Skeletal muscle cell (primary cell): ENCODE measurements around the gene ANKRD34C.

Experiments used
- DNase-seq: peaks from one replicate; pipeline ENCODE4 v3.0.0-alpha.2; 2010; ENCODE audit warnings: low read depth
- H3K4me3 ChIP-seq: 2 replicates; pipeline ENCODE4 v1.5.1; 2011; ENCODE audit warnings: low read depth, mild to moderate bottlenecking, control low read depth, low read length, moderate library complexity

The ANKRD34C gene

DNA sequence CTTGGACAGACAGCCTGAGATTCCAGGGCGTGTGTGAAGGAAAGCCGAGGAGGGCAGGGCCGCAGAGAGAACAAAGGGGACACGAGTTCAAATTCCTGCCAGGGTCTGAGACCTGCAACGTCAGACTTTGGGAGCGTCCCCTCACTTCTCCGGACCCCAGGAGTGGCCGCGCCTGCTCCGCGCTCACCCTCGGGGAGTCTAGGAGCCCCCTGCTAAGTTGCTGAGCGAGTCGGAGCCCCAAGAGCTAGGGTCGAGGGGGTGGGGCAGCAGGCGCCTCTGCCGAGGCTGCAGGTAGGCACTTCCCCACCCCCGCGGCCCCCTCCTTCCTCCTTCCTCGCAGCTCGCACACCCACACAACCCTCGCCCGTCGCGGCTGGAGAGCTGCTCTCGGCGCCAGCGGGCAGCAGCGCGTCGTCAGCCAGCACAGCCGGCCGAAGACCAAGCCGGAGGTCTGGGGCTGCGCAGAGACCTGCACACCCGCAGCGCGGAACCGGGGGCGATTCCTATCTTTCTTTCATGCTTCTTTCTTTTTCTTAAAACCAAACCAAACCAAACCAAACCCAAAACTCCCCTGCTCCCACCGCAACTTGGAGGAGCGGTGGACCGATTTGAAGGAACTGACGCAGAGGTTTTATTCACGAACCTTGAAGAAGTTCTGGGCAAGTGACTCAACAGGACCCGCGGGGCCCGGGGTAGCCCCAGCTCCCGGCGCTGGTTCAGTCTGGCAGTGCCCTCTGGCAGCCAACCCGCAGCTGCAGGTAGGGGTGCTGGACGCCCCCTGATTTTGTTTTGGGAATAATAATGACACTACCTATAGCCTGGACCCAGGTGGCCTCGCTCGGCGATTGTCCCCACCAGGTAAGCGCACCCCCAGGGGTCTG lies at the start of gene ANKRD34C:
ANKRD34C (plus strand) TSS at position 352 of the 881 bp plus-strand sequence. CDS start 10,563 bp downstream, outside the sequence.
- DNase-seq = no peak
- no peak within 1 kb of the TSS for H3K4me3 ChIP-seq

DNA sequence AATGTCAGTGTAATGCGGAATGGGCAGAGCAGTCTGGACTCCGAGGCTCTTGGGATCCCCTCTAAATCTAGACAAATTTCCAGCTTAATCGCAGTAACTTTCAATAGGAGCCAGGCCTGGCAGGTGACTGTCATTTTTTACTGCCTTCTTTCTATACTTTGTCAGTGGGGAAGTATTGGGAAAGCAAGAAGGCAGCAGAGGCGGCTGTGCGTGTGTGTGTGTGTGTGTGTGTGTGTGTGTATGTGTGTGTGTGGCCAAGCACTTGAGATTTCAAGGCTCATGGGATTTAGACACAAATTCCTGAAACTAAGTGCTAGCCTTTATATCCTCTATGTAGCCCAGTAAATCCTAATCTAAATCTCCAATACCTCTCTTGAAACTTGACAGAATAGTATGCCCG lies 49.3 kb upstream of the ANKRD34C start:
- no peak for DNase-seq
- no peak overlapping the region for H3K4me3 ChIP-seq

DNA sequence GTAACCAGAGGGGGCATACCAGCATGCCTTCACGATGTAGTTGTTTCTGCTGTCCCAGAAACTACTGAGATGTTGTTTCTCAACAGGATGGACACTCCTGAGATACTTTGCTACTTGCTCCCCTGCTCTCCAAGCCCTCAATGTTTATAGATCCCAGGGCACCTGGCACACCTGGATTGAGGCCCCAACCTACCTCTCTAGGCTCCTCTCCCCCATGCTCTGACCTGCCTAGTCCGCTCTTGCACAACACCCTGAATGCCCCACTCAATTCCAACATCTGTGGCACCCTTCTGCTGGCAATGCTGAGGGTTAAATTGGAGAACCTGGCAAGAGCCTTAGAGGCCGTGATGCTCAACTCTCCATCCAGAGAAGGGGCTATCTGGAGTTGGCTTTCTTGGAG lies 42.5 kb upstream of the ANKRD34C start:
- no peak overlapping the region for H3K4me3 ChIP-seq
- no peak for DNase-seq

DNA sequence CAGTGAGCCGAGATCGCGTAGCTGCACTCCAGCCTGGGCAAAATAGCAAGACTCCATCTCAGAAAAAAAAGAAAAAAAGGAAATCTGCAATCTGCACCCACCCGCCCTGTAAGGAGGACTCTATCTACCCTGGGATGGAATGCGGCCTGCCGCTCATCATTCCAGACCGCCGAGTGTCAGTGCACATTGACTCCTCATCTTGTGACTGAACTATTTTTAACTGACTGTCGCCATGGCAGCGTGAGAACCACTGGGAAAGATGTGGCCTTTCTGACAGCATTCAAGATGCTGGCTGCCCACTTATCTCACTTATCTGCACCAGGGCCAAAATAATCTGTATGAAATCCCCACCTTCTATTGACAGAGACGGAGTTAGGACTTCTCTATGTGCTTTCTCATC lies 38.8 kb upstream of the ANKRD34C start:
- DNase-seq = no peak
- no peak overlapping the region for H3K4me3 ChIP-seq

DNA sequence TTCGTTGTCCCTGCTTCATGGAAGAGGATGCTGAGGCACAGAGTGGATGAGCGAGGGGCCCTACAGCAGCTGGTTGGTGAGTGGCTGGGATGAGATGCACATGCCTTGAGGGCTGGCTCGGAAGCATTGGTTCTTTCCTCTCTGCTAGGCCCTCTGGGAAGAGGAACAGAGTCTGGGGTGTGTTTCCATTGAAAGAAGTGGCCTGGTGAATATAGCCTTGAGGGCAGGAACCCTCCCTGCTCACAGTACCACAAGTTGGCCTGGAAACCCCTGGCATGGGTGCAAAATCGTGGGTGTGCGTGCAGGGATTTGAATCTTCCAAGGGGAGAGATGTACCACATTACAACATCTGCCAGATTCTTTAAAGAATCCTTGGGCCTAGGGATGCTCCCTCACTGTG lies 37.6 kb upstream of the ANKRD34C start:
- no peak overlapping the region for H3K4me3 ChIP-seq
- DNase-seq = no peak

DNA sequence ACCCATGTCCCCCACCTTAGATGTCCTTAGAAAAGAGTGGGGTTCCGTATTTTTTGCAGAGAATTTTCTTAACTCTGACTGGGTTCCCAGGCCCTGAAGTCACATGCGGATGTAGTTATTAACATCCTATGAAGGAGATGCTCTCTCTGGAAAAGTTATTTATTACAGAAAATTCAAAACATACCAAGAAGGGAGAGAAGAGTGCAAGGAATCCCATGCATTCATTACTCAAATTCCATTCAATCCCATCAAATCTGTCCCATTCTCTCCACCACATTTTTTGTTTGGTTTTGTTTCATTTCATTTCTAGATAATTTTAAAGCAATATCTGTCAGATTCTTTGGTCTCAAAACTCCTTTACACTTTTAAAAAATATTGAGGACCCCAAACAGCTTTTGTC lies 34.3 kb upstream of the ANKRD34C start:
- no peak for DNase-seq
- no peak overlapping the region for H3K4me3 ChIP-seq

DNA sequence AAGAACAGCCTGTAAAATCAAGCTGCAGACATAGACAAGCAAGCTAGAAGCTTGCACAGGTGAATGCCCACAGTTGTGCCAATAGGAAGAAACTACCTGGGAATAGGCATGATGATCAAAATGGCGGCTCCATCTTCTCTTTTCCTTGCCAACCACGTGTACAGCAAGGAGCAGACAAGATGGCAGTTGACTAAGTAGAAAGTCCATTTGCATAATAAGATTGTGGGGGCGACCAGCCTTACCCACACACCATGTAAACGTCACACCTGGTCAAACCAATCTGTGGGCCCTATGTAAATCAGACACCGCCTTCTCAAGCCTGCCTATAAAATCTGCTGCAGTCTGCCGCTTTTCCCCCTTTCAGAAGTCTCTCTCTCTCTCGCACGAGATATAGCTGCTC lies 25.1 kb upstream of the ANKRD34C start:
- no peak for DNase-seq
- no peak overlapping the region for H3K4me3 ChIP-seq

DNA sequence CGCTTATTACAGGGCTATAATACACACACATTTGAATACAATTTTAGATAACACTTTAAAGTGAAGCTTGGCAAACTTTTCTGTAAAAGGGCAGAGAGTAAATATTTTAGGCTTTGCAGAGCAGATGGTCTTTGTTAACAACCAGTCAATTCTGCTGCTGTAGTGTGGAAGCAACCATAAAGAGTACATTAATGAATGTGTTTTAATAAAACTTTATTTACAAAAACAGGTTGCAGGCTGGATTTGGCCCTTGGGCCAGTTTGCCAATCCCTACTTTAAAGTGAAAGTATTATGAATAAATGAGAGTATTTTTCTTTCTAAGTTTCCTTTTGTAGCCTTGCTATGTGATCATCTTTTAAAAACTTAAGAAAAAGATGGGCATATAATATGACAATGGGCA lies 20.7 kb upstream of the ANKRD34C start:
- DNase-seq = no peak
- H3K4me3 ChIP-seq = no peak overlapping the region

DNA sequence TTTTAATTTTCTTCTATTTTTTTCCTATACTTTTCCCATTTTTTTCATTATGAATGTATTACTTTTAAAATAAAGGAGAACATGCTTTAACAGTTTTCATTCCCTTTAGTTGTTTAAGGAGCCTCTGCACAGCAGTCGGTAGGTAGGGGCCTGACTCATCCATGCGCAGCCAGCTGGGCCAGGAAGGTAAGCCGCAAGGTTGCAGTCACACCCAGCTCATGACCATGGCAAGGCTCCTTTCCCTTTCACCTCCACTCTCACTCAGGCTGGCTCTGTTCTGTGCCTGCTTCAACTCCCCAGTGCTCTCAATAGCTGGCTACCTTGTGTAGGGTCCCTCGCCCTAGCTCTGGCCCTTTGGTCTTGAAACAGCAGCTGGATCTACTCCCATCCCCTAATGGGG lies 17.4 kb upstream of the ANKRD34C start:
- no peak for DNase-seq
- H3K4me3 ChIP-seq = no peak overlapping the region

DNA sequence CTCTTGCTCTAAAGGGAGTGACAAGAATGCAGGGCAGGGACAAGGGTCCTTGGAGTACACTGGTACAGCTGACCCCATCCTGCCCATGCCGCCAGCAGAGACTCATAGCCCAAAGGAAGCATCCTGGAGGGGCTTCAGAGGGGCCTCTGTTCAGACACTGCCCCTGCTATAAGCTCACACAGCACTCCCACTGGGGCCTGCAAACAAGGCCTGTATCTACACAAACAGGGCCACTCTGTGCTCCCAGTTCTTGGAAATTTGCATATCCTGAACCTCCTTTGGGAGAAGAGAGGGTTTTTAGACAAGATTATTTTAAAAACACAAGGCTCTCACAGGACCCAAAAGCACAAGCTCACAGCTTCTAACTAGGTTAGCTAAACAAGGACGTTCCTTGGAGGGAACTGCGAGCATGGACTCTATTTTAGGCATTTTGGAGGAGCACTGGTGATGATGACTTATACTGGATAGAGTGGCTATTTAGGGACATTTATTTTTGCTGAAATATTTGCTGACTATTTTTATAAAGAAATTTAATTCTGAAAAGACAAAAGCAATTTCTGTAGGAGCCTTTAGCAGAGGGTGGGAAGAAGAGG lies 16.4 kb upstream of the ANKRD34C start:
- H3K4me3 ChIP-seq = no peak overlapping the region
- DNase-seq = no peak

DNA sequence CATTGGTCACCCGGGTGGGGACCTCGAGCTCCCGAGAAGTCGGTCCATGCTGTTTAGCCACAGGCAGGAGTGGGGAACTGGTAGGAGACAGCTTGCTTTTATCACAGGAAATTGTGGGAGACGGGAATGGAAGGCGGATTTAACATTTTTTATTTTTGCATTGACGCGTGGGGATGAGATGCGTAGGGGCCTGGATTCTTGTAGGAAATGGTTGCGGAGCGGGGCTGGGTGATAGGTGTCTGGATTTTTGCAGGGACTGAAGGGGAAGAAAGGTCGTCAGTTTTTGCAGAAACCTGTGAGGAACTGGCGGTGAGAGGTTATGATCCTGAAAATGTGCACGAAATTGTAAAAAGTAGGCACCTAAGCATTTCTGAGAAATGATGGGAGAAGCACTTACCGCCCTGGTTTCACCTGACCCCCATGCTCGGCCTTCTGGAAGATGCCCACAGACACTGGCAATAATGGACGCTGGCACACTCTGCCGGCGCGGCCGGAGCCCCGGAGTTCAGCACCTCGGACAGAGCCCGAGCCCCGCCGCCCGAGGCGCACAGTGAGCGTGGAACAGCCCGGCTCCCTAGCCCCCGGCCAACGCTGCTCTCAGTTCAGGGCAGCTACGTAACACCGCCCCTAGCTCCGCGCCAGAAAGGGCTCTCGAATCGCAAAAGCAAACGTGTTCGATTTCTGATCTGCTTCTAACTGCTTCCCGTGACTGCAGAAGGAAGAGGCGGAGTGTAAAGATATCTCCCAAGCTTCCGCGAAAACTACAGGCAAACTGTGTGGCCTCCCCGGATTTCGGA lies 928 bp downstream of the ANKRD34C start:
- H3K4me3 ChIP-seq = no peak overlapping the region
- DNase-seq = peak; percentile 4

DNA sequence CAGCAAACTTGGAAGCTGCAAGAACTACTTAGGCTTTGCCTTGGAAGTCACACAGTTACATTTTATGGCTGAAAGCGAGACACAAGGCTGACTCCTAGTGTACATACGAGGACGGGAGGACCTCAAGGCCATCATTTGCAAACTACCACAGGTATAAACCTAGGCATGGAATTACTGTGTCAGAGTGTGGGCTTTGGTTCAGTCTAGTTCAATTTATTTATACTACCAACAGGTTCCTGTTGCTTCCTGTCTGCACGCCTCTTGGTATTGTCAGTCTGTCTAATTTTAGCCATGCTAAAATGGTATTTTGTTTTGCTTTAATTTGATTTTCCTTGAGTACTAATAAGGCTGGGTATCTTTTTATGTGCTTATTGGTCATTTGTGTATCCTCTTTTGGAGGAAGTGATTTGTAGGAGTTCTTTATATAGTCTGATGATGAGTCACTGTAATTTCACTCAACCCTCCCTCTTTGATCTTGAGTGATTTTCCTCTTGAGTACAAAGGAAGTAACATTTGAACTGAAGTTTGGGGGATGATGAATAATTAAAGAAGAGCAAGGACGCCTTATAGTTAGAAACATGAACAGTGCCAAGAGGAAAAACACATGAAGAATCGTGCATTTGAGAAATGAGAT lies 8.2 kb downstream of the ANKRD34C start:
- DNase-seq = no peak
- H3K4me3 ChIP-seq = no peak overlapping the region

DNA sequence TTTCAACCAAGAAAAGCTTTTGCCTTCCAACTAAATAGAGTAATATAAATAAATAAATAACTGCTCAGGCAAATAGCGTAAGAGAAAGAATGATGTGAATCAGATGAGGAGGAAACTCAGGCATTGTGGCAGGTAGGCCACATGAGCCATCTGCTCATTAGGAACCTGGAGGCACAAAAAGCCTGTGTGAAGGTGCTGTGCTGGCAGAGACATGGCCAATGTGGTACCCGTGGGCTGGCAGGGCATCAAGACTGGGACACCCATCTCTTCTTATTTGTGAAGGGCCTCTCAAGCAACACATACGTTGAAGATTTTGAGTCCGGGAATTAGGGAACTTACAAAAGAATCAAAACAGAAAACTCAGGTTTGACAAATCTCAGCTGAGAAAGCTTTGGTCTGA lies 9.5 kb downstream of the ANKRD34C start:
- H3K4me3 ChIP-seq = no peak overlapping the region
- DNase-seq = no peak

DNA sequence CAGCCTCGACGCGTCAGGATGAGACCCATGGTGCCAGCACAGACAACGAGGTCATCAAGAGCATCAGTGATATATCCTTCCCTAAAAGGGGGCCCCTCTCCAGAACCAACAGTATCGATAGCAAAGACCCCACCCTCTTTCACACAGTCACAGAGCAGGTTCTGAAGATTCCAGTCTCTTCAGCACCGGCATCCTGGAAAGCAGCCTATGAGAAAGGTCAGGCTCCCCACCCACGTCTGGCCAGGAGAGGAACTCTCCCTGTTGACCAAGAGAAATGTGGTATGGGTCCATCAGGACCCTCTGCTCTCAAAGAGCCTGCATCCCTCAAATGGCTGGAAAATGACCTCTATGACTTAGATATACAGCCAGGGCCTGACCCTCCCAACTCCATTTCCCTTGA lies 11.6 kb downstream of the ANKRD34C start:
- no peak overlapping the region for H3K4me3 ChIP-seq
- no peak for DNase-seq

DNA sequence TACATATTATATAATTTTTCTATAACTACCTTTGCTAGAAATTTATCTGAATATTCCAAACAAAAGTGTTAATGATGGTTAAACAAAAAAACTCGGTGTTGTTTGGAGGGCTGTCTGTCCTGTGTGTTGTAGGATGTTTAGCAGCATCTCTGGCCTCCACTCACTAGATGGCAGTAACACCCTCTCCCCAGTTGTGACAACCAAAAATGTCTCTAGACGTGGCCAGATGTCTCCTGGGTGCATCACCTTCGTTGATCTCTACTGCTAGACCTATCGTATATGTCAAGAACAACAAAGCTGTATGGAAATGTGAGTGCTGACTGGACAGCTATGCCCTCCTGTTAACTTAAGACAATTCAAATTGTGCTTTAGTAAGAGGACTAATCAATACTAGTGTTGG lies 14.1 kb downstream of the ANKRD34C start:
- no peak for DNase-seq
- H3K4me3 ChIP-seq = no peak overlapping the region

DNA sequence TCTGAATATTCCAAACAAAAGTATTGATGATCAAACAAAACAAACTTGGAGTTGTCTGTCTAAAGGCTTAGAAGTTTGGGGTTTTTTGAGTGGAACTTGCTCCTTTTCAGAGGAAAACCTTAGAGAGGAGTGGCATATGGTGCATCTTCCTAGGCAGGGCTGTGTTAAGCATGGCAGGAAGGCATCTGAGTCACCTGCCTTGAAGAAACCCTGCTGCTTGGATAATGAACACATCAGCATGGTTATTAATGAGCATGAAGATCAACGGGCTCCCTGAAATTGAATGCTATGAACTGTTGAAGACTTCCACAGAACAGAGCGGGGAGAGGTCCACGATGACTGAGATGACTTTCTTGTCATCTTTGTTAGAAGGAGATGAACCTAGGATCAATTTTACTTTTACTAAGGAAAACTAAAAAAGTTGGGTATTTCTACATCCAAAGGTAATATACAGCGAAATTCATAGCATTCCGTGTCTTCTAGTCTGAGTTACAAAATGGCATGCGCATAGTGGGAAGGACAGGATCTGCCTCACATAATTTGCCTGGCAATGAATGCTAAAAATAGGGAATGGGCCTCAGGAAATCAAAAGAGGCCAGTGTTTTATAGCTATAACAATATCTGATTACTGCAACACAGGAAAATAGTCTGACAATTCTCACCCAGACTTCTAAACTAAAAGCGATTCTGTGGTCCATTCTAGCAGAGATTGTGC lies 16.8 kb downstream of the ANKRD34C start:
- DNase-seq = no peak
- no peak overlapping the region for H3K4me3 ChIP-seq

DNA sequence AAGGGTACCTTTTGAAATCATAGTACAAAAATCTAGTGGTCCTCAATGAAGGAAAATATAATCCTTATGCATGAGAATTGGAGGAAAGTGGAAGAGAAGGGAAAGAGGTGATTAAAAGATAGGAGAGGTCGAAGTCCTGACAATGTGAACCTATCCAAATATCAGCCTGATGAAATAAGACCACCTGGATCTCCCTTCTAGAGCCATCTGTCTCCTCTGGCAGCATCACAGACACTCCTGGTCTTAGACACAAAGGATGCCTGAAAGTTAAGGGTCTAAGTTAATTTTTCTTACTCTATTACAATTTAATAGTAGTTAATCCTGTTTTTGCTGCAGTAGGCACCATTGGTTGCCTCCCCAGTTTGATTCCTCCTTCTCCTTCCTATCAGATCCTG lies 17.3 kb downstream of the ANKRD34C start:
- no peak for DNase-seq
- no peak overlapping the region for H3K4me3 ChIP-seq

DNA sequence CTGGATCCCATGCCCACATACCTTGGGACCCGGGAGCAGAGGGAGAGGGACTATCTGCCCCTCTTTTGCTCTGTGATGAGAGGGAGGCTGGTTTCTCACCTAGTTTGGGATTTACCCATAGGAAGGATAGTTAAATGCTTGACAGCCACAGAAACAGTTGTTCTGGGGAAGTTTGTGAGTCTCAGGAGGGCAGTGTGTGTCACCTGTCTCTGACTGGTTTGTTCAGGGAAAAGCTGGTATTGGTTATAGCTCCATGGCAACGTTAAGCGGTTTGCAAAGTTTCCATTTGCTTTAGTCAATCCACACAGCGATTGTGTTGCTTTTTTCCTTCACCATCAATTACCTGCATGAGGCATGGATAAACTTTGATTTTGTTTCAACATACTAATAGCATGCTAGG lies 24.7 kb downstream of the ANKRD34C start:
- no peak for DNase-seq

DNA sequence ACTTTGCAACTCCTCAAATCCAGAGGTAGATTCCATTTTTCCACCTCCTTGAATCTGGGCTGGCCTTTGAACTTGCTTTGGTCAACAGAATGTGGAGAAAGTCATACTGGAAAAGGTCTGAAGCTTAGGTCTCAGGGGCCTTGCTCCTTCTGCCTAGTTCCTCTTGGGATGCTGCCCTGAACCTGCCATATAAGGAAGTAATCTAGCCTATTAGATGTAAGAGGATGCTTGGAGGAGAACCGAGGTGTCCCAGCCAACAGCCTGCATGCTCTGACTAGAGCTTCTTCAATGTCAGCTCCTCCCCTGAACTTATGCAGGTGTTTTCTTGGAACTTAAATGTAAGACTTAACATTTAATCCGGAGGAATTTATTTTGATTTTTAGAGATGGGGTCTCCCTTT lies 26.4 kb downstream of the ANKRD34C start:
- no peak overlapping the region for H3K4me3 ChIP-seq
- DNase-seq = no peak

More for the DNA sequence above, 24.7 kb downstream of the ANKRD34C start:
- H3K4me3 ChIP-seq = no peak overlapping the region
